ENCODE results near the gene TTC34. TPM values are rescaled to one million over a fixed set of nuclear protein-coding genes. Genes with fewer than 3 reads are reported as not detected.

Gene TTC34
- 1.1 TPM for total RNA-seq
- polyA plus RNA-seq: under 1 TPM; 0.05 to 0.17 (median 0.09) TPM

GRCh38 chr1:2801535-2802291 lies at the start of gene TTC34:
TTC34 (minus strand) TSS chr1:2801693; CDS start chr1:2800827, 866 bp downstream.
- H3K27ac ChIP-seq (ENCODE audit: insufficient read depth, low read length, poor library complexity, severe bottlenecking): no peak within 1 kb of the TSS
- no peaks in the 10 kb centered on the region for H3K36me3 Mint-ChIP-seq
- H3K27me3 ChIP-seq (ENCODE audit: control insufficient read depth, insufficient read depth, low read length): no peaks in the 10 kb centered on the region
- H3K4me3 ChIP-seq (ENCODE audit: low read depth, low read length): no peak within 1 kb of the TSS
- H3K9me3 Mint-ChIP-seq: peaks cover 0 to 3% (median 0%) of the 10 kb centered on the region in 7 donors
- ATAC-seq (ENCODE audit: low read depth in 2 of 2) (peak; percentile 43 to 60), DNase-seq (peak; percentile 15 to 44 (median 31))
- peaks cover 5% of the 10 kb centered on the region for H3K27me3 Mint-ChIP-seq
- H3K4me1 ChIP-seq (ENCODE audit: control insufficient read depth, insufficient read depth, low read length, poor library complexity, severe bottlenecking): no peaks in the 10 kb centered on the region
- no peaks in the 10 kb centered on the region for H3K36me3 ChIP-seq (ENCODE audit: control insufficient read depth, insufficient read depth, low read length)
- no peaks in the 10 kb centered on the region for H3K9me3 ChIP-seq (ENCODE audit: control insufficient read depth in 2 of 2, low read length in 2 of 2)
- no peak within 1 kb of the TSS for H3K4me3 Mint-ChIP-seq
- H3K27ac Mint-ChIP-seq: peak within 1 kb of the TSS in 1 of 3 donors; percentile 20
- H3K4me1 Mint-ChIP-seq: peaks cover 0 to 3% (median 0%) of the 10 kb centered on the region in 4 donors

GRCh38 chr1:2850502-2850901 lies 49.0 kb upstream of the TTC34 start:
- Histone ChIP-seq H3K36me3 (ENCODE audit: control insufficient read depth, insufficient read depth, low read length) (no peaks in the 10 kb centered on the region), H3K27me3 (ENCODE audit: control insufficient read depth, insufficient read depth, low read length) (no peaks in the 10 kb centered on the region), H3K4me3 (ENCODE audit: low read depth, low read length) (no peak overlapping the region), H3K4me1 (ENCODE audit: control insufficient read depth, insufficient read depth, low read length, poor library complexity, severe bottlenecking) (no peaks in the 10 kb centered on the region), H3K27ac (ENCODE audit: insufficient read depth, low read length, poor library complexity, severe bottlenecking) (no peak overlapping the region), H3K9me3 (ENCODE audit: control insufficient read depth in 2 of 2, low read length in 2 of 2) (no peaks in the 10 kb centered on the region)
- Mint-ChIP-seq H3K9me3 (peaks cover 0 to 3% (median 0%) of the 10 kb centered on the region in 7 donors), H3K27me3 (peaks cover 4% of the 10 kb centered on the region), H3K4me3 (no peak overlapping the region), H3K27ac (no peak overlapping the region), H3K4me1 (no peaks in the 10 kb centered on the region), H3K36me3 (no peaks in the 10 kb centered on the region)
- ATAC-seq (ENCODE audit: low read depth in 2 of 2): no peak
- no peak for DNase-seq

GRCh38 chr1:2848006-2848670 lies 46.6 kb upstream of the TTC34 start:
- no peaks in the 10 kb centered on the region for H3K9me3 ChIP-seq (ENCODE audit: control insufficient read depth in 2 of 2, low read length in 2 of 2)
- Mint-ChIP-seq H3K27ac (no peak overlapping the region), H3K36me3 (no peaks in the 10 kb centered on the region), H3K27me3 (peaks cover 4% of the 10 kb centered on the region), H3K9me3 (peaks cover 0 to 3% (median 0%) of the 10 kb centered on the region in 7 donors), H3K4me3 (peak overlapping the region in 1 of 4 donors; percentile 32), H3K4me1 (no peaks in the 10 kb centered on the region)
- no peak overlapping the region for H3K27ac ChIP-seq (ENCODE audit: insufficient read depth, low read length, poor library complexity, severe bottlenecking)
- H3K4me3 ChIP-seq (ENCODE audit: low read depth, low read length): no peak overlapping the region
- no peaks in the 10 kb centered on the region for H3K36me3 ChIP-seq (ENCODE audit: control insufficient read depth, insufficient read depth, low read length)
- ATAC-seq (ENCODE audit: low read depth in 2 of 2) (no peak), DNase-seq (no peak)
- no peaks in the 10 kb centered on the region for H3K27me3 ChIP-seq (ENCODE audit: control insufficient read depth, insufficient read depth, low read length)
- no peaks in the 10 kb centered on the region for H3K4me1 ChIP-seq (ENCODE audit: control insufficient read depth, insufficient read depth, low read length, poor library complexity, severe bottlenecking)

- Histone ChIP-seq H3K27ac (ENCODE audit: insufficient read depth, low read length, poor library complexity, severe bottlenecking) (no peak overlapping the region), H3K4me3 (ENCODE audit: low read depth, low read length) (no peak overlapping the region), H3K4me1 (ENCODE audit: control insufficient read depth, insufficient read depth, low read length, poor library complexity, severe bottlenecking) (no peaks in the 10 kb centered on the region), H3K36me3 (ENCODE audit: control insufficient read depth, insufficient read depth, low read length) (no peaks in the 10 kb centered on the region), H3K27me3 (ENCODE audit: control insufficient read depth, insufficient read depth, low read length) (no peaks in the 10 kb centered on the region), H3K9me3 (ENCODE audit: control insufficient read depth in 2 of 2, low read length in 2 of 2) (no peaks in the 10 kb centered on the region)
- ATAC-seq (ENCODE audit: low read depth in 2 of 2) (no peak), DNase-seq (no peak)
- Mint-ChIP-seq H3K4me3 (no peak overlapping the region), H3K36me3 (no peaks in the 10 kb centered on the region), H3K9me3 (peaks cover 0 to 3% (median 0%) of the 10 kb centered on the region in 7 donors), H3K27ac (no peak overlapping the region), H3K4me1 (no peaks in the 10 kb centered on the region), H3K27me3 (peaks cover 4% of the 10 kb centered on the region)
Observed at GRCh38 chr1:2847086-2847985, 45.8 kb upstream of the TTC34 start.

GRCh38 chr1:2845869-2846268 lies 44.4 kb upstream of the TTC34 start:
- Mint-ChIP-seq H3K4me1 (peaks cover 0 to 7% (median under 1%) of the 10 kb centered on the region in 4 donors), H3K4me3 (peak overlapping the region in 1 of 4 donors; percentile 43), H3K9me3 (peaks cover 0 to 1% (median 0%) of the 10 kb centered on the region in 7 donors), H3K27ac (no peak overlapping the region), H3K27me3 (peaks cover 4% of the 10 kb centered on the region), H3K36me3 (no peaks in the 10 kb centered on the region)
- Histone ChIP-seq H3K4me1 (ENCODE audit: control insufficient read depth, insufficient read depth, low read length, poor library complexity, severe bottlenecking) (no peaks in the 10 kb centered on the region), H3K27me3 (ENCODE audit: control insufficient read depth, insufficient read depth, low read length) (no peaks in the 10 kb centered on the region), H3K9me3 (ENCODE audit: control insufficient read depth in 2 of 2, low read length in 2 of 2) (no peaks in the 10 kb centered on the region), H3K36me3 (ENCODE audit: control insufficient read depth, insufficient read depth, low read length) (no peaks in the 10 kb centered on the region), H3K27ac (ENCODE audit: insufficient read depth, low read length, poor library complexity, severe bottlenecking) (no peak overlapping the region), H3K4me3 (ENCODE audit: low read depth, low read length) (no peak overlapping the region)
- DNase-seq (no peak), ATAC-seq (ENCODE audit: low read depth in 2 of 2) (peak in 1 of 2 donors; percentile 28)

- ATAC-seq (ENCODE audit: low read depth in 2 of 2): peak; percentile 70 to 79
- Histone ChIP-seq H3K27ac (ENCODE audit: insufficient read depth, low read length, poor library complexity, severe bottlenecking) (no peak overlapping the region), H3K4me3 (ENCODE audit: low read depth, low read length) (peak overlapping the region; percentile 43)
Observed at GRCh38 chr1:2840036-2840809, 38.7 kb upstream of the TTC34 start.

GRCh38 chr1:2837823-2838222 lies 36.3 kb upstream of the TTC34 start:
- DNase-seq (no peak), ATAC-seq (ENCODE audit: low read depth in 2 of 2) (no peak)
- Mint-ChIP-seq H3K36me3 (no peaks in the 10 kb centered on the region), H3K4me1 (peaks cover 7 to 22% (median 12%) of the 10 kb centered on the region in 4 donors), H3K9me3 (no peaks in the 10 kb centered on the region), H3K4me3 (no peak overlapping the region), H3K27ac (no peak overlapping the region), H3K27me3 (no peaks in the 10 kb centered on the region)
- Histone ChIP-seq H3K4me1 (ENCODE audit: control insufficient read depth, insufficient read depth, low read length, poor library complexity, severe bottlenecking) (peaks cover 9% of the 10 kb centered on the region), H3K27me3 (ENCODE audit: control insufficient read depth, insufficient read depth, low read length) (no peaks in the 10 kb centered on the region), H3K36me3 (ENCODE audit: control insufficient read depth, insufficient read depth, low read length) (no peaks in the 10 kb centered on the region), H3K27ac (ENCODE audit: insufficient read depth, low read length, poor library complexity, severe bottlenecking) (no peak overlapping the region), H3K9me3 (ENCODE audit: control insufficient read depth in 2 of 2, low read length in 2 of 2) (no peaks in the 10 kb centered on the region), H3K4me3 (ENCODE audit: low read depth, low read length) (no peak overlapping the region)

More at GRCh38 chr1:2840036-2840809, 38.7 kb upstream of the TTC34 start:
- peaks cover 7 to 22% (median 12%) of the 10 kb centered on the region in 4 donors for H3K4me1 Mint-ChIP-seq
- H3K36me3 Mint-ChIP-seq: no peaks in the 10 kb centered on the region
- peak; percentile 19 to 71 (median 70) for DNase-seq
- H3K27ac Mint-ChIP-seq: peak overlapping the region; percentile 38 to 82 (median 81)
- Histone ChIP-seq H3K36me3 (ENCODE audit: control insufficient read depth, insufficient read depth, low read length) (no peaks in the 10 kb centered on the region), H3K9me3 (ENCODE audit: control insufficient read depth in 2 of 2, low read length in 2 of 2) (no peaks in the 10 kb centered on the region), H3K4me1 (ENCODE audit: control insufficient read depth, insufficient read depth, low read length, poor library complexity, severe bottlenecking) (peaks cover 9% of the 10 kb centered on the region), H3K27me3 (ENCODE audit: control insufficient read depth, insufficient read depth, low read length) (no peaks in the 10 kb centered on the region)
- peak overlapping the region; percentile 18 to 80 (median 66) for H3K4me3 Mint-ChIP-seq
- H3K9me3 Mint-ChIP-seq: no peaks in the 10 kb centered on the region
- no peaks in the 10 kb centered on the region for H3K27me3 Mint-ChIP-seq

Data from CD4-positive, CD25-positive, alpha-beta regulatory T cell (primary cell).